Measurements from ENCODE around the gene MTERF4.

MTERF4 gene

GRCh38 chr2:241133436-241133820 is 31.3 kb upstream of the MTERF4 start:
- DNase-seq, result no peak

GRCh38 chr2:241132538-241133435 is 30.7 kb upstream of the MTERF4 start:
- DNase-seq, result no peak

GRCh38 chr2:241131531-241131930 is 29.4 kb upstream of the MTERF4 start:
- no peak for DNase-seq

GRCh38 chr2:241130316-241130715 is 28.2 kb upstream of the MTERF4 start:
- DNase-seq, result no peak

- DNase-seq, result no peak
Measured at GRCh38 chr2:241129086-241129871, 27.2 kb upstream of the MTERF4 start.

- DNase-seq, result no peak
Measured at GRCh38 chr2:241128266-241128665, 26.2 kb upstream of the MTERF4 start.

GRCh38 chr2:241126771-241127202 is 24.7 kb upstream of the MTERF4 start:
- no peak for DNase-seq

- DNase-seq, result no peak
Measured at GRCh38 chr2:241126201-241126611, 24.1 kb upstream of the MTERF4 start.

GRCh38 chr2:241125626-241126025 is 23.5 kb upstream of the MTERF4 start:
- DNase-seq, result no peak

GRCh38 chr2:241123816-241124536 is 21.9 kb upstream of the MTERF4 start:
- DNase-seq, result no peak

- DNase-seq, result no peak
Measured at GRCh38 chr2:241122376-241123002, 20.4 kb upstream of the MTERF4 start.

GRCh38 chr2:241121008-241121407 is 18.9 kb upstream of the MTERF4 start:
- DNase-seq, result no peak

- DNase-seq, result no peak
Measured at GRCh38 chr2:241120440-241120839, 18.4 kb upstream of the MTERF4 start.

- DNase-seq, result no peak
Measured at GRCh38 chr2:241118737-241119505, 16.8 kb upstream of the MTERF4 start.

- DNase-seq, result no peak
Measured at GRCh38 chr2:241116606-241117560, 14.8 kb upstream of the MTERF4 start.

GRCh38 chr2:241115361-241115760 is 13.3 kb upstream of the MTERF4 start:
- no peak for DNase-seq

- DNase-seq, result no peak
Measured at GRCh38 chr2:241114836-241115235, 12.7 kb upstream of the MTERF4 start.

GRCh38 chr2:241112592-241112991 is 10.5 kb upstream of the MTERF4 start:
- no peak for DNase-seq

- DNase-seq, result no peak
Measured at GRCh38 chr2:241112046-241112445, 10.0 kb upstream of the MTERF4 start.

- DNase-seq, result no peak
Measured at GRCh38 chr2:241111440-241111805, 9.3 kb upstream of the MTERF4 start.

All from fibroblast of skin of scalp (primary cell).